Measurements from ENCODE around the gene SHROOM3. TPM values are rescaled to one million over a fixed set of nuclear protein-coding genes. Genes with fewer than 3 reads are reported as not detected.
A peak's percentile ranks its signal among the peaks of the same experiment; 100 is the strongest.

Gene SHROOM3
- total RNA-seq, 2 experiments from 2014 or later, result 0.04 TPM; not detected in 1

- ATAC-seq (no peak), DNase-seq (no peak)
- no peak overlapping the region for H3K27ac Mint-ChIP-seq
- intact Hi-C loops (cut with DNase I, micrococcal nuclease), result no loop called here
- peaks cover 10% of the 10 kb centered on the region for H3K27me3 Mint-ChIP-seq
- no peaks in the 10 kb centered on the region for H3K9me3 Mint-ChIP-seq (ENCODE audit: low read depth)
- ChIA-PET POLR2A (no interaction called here), CTCF (no interaction called here)
- no peak overlapping the region for H3K4me3 Mint-ChIP-seq
- H3K36me3 Mint-ChIP-seq (ENCODE audit: low read depth), result no peaks in the 10 kb centered on the region
- H3K4me1 Mint-ChIP-seq, result no peaks in the 10 kb centered on the region
Observed at GRCh38 chr4:76527666-76528065, 92.6 kb downstream of the SHROOM3 start.

DNA sequence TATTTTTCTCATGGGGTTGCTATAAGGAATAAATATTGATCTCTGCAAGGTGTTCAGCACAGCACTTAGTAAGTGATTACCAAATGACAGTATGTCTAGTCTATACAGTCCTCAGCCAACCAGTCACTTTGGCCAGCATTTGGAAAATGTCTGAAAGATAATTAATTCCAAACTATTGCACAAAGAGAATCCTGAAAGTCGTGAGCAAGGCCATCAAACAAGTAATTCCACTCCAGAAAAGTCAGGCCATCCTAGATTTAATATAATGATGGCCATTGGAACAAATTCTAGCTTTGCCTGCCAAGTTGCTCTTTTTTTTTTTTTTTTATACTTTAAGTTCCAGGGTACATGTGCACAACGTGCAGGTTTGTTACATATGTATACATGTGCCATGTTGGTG is 96.6 kb downstream of the SHROOM3 start:
- no peaks in the 10 kb centered on the region for H3K4me1 Mint-ChIP-seq
- DNase-seq (no peak), ATAC-seq (no peak)
- H3K9me3 Mint-ChIP-seq (ENCODE audit: low read depth), result no peaks in the 10 kb centered on the region
- ChIA-PET CTCF (no interaction called here), POLR2A (no interaction called here)
- H3K27me3 Mint-ChIP-seq, result peaks cover 12% of the 10 kb centered on the region
- H3K27ac Mint-ChIP-seq, result no peak overlapping the region
- intact Hi-C loops (cut with DNase I, micrococcal nuclease), result no loop called here
- no peaks in the 10 kb centered on the region for H3K36me3 Mint-ChIP-seq (ENCODE audit: low read depth)
- no peak overlapping the region for H3K4me3 Mint-ChIP-seq

GRCh38 chr4:76532805-76533204 is 97.8 kb downstream of the SHROOM3 start:
- no peak for ATAC-seq
- H3K4me1 Mint-ChIP-seq, result no peaks in the 10 kb centered on the region
- intact Hi-C loops (cut with DNase I, micrococcal nuclease), result no loop called here
- no peak for DNase-seq
- no peak overlapping the region for H3K4me3 Mint-ChIP-seq
- ChIA-PET POLR2A (no interaction called here), CTCF (no interaction called here)
- peaks cover 10% of the 10 kb centered on the region for H3K27me3 Mint-ChIP-seq
- no peaks in the 10 kb centered on the region for H3K9me3 Mint-ChIP-seq (ENCODE audit: low read depth)
- H3K27ac Mint-ChIP-seq, result no peak overlapping the region
- no peaks in the 10 kb centered on the region for H3K36me3 Mint-ChIP-seq (ENCODE audit: low read depth)

GRCh38 chr4:76533314-76533713 is 98.3 kb downstream of the SHROOM3 start:
- no peaks in the 10 kb centered on the region for H3K36me3 Mint-ChIP-seq (ENCODE audit: low read depth)
- no peak overlapping the region for H3K27ac Mint-ChIP-seq
- H3K27me3 Mint-ChIP-seq, result peaks cover 10% of the 10 kb centered on the region
- ATAC-seq (no peak), DNase-seq (no peak)
- intact Hi-C loops (cut with DNase I, micrococcal nuclease), result no loop called here
- ChIA-PET CTCF (no interaction called here), POLR2A (no interaction called here)
- H3K9me3 Mint-ChIP-seq (ENCODE audit: low read depth), result no peaks in the 10 kb centered on the region
- H3K4me3 Mint-ChIP-seq, result no peak overlapping the region
- no peaks in the 10 kb centered on the region for H3K4me1 Mint-ChIP-seq

- no peaks in the 10 kb centered on the region for H3K36me3 Mint-ChIP-seq (ENCODE audit: low read depth)
- no peaks in the 10 kb centered on the region for H3K9me3 Mint-ChIP-seq (ENCODE audit: low read depth)
- ATAC-seq (no peak), DNase-seq (no peak)
- ChIA-PET POLR2A (no interaction called here), CTCF (interaction anchor here (0.6 kb wide), 1 partner anchor 136 kb away, joined by 3 read pairs; no protein-coding TSS in a partner anchor)
- H3K27me3 Mint-ChIP-seq, result peaks cover 4% of the 10 kb centered on the region
- intact Hi-C loops (cut with DNase I, micrococcal nuclease), result no loop called here
- no peak overlapping the region for H3K27ac Mint-ChIP-seq
- H3K4me1 Mint-ChIP-seq, result no peaks in the 10 kb centered on the region
- H3K4me3 Mint-ChIP-seq, result no peak overlapping the region
Observed at GRCh38 chr4:76535603-76536372, 100.8 kb downstream of the SHROOM3 start.

GRCh38 chr4:76536373-76536689 is 101.3 kb downstream of the SHROOM3 start:
- Mint-ChIP-seq H3K9me3 (ENCODE audit: low read depth) (no peaks in the 10 kb centered on the region), H3K27ac (no peak overlapping the region), H3K27me3 (peaks cover 4% of the 10 kb centered on the region), H3K4me3 (no peak overlapping the region), H3K36me3 (ENCODE audit: low read depth) (no peaks in the 10 kb centered on the region), H3K4me1 (no peaks in the 10 kb centered on the region)
- ATAC-seq, result no peak
- POLR2A ChIA-PET, result no interaction called here
- no peak for DNase-seq
- CTCF ChIA-PET, result interaction anchor here (0.6 kb wide), 1 partner anchor 137 kb away, joined by 3 read pairs; no protein-coding TSS in a partner anchor
- intact Hi-C loops (cut with DNase I, micrococcal nuclease), result no loop called here

DNA sequence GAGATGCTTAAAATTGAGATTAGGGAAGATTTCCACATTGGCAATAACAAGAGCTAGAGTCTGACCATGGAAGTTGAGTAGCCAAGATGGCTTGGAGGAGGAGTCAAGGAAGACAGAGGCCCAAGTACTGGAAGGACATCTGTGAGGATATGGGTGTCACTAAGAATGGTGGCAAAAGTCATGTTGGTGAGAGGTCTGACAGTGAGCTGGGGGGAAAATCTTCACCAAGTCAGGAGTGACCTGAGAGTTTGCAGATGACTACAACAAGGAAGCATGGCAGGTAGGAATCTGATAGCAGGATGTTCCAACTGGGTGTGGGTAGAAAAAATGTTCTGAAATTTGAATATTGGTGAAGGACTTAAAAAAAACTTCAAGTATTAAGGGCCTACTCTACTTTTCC is 103.3 kb downstream of the SHROOM3 start:
- Mint-ChIP-seq H3K27me3 (peaks cover 4% of the 10 kb centered on the region), H3K9me3 (ENCODE audit: low read depth) (peaks cover 1% of the 10 kb centered on the region), H3K4me3 (no peak overlapping the region), H3K36me3 (ENCODE audit: low read depth) (no peaks in the 10 kb centered on the region), H3K27ac (no peak overlapping the region), H3K4me1 (no peaks in the 10 kb centered on the region)
- no peak for DNase-seq
- CTCF ChIA-PET, result interaction anchor here (0.6 kb wide), 2 partner anchors 114 to 827 kb away, joined by 3 to 4 read pairs; no protein-coding TSS in a partner anchor
- no peak for ATAC-seq
- intact Hi-C loops (cut with DNase I, micrococcal nuclease), result no loop called here
- POLR2A ChIA-PET, result no interaction called here

DNA sequence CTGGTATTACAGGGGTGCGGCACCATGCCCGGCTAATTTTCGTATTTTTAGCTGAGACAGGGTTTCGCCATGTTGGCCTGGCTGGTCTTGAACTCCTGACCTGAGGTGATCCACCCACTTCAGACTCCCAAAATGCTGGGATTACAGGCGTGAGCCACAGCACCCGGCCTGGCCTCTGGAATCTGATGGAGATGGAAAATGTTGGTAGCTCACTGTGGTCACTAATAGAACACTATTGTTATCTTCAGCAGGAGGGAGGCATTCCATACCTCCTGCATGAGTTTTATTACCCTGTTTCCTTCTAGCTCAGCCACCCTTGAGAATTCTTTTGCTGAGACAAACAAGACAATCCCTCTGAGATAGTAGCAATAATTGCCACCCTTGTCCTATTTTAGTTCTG is 105.0 kb downstream of the SHROOM3 start:
- CTCF ChIA-PET, result no interaction called here
- intact Hi-C loops (cut with DNase I, micrococcal nuclease), result no loop called here

GRCh38 chr4:76540486-76540885 is 105.5 kb downstream of the SHROOM3 start:
- no peak for ATAC-seq
- peaks cover 1% of the 10 kb centered on the region for H3K9me3 Mint-ChIP-seq (ENCODE audit: low read depth)
- no peaks in the 10 kb centered on the region for H3K36me3 Mint-ChIP-seq (ENCODE audit: low read depth)
- ChIA-PET CTCF (no interaction called here), POLR2A (no interaction called here)
- intact Hi-C loops (cut with DNase I, micrococcal nuclease), result no loop called here
- peaks cover 4% of the 10 kb centered on the region for H3K27me3 Mint-ChIP-seq
- no peak overlapping the region for H3K27ac Mint-ChIP-seq
- peaks cover 9% of the 10 kb centered on the region for H3K4me1 Mint-ChIP-seq
- DNase-seq, result no peak
- H3K4me3 Mint-ChIP-seq, result no peak overlapping the region

More for the DNA sequence above, 105.0 kb downstream of the SHROOM3 start:
- H3K27ac Mint-ChIP-seq, result no peak overlapping the region
- H3K36me3 Mint-ChIP-seq (ENCODE audit: low read depth), result no peaks in the 10 kb centered on the region
- ATAC-seq (no peak), DNase-seq (no peak)
- H3K4me3 Mint-ChIP-seq, result no peak overlapping the region
- peaks cover 1% of the 10 kb centered on the region for H3K9me3 Mint-ChIP-seq (ENCODE audit: low read depth)
- POLR2A ChIA-PET, result no interaction called here
- H3K4me1 Mint-ChIP-seq, result peaks cover 4% of the 10 kb centered on the region
- H3K27me3 Mint-ChIP-seq, result peaks cover 4% of the 10 kb centered on the region

DNA sequence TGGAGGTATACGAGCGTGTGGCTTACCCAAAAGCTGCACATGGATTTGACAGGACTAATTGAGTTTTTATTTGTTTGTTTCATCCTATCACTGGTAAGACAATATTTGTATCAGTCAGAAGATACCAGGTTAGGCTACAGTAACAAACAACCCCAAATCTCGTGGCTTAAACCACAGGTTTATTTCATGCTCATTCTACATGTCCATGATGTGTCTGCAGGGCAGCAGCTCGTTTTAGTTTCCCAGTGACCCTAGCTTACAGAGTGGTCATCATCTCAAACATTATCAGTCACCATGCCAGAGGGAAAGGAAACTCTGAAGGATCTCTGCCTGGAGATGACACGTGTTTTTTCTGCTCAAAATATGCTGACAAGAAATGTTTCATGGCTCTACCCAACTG is 108.3 kb downstream of the SHROOM3 start:
- H3K27me3 Mint-ChIP-seq, result peaks cover 3% of the 10 kb centered on the region
- peaks cover 12% of the 10 kb centered on the region for H3K4me1 Mint-ChIP-seq
- no peak overlapping the region for H3K27ac Mint-ChIP-seq
- intact Hi-C loops (cut with DNase I, micrococcal nuclease), result no loop called here
- ChIA-PET POLR2A (no interaction called here), CTCF (no interaction called here)
- no peak for ATAC-seq
- DNase-seq, result no peak
- H3K4me3 Mint-ChIP-seq, result no peak overlapping the region
- no peaks in the 10 kb centered on the region for H3K36me3 Mint-ChIP-seq (ENCODE audit: low read depth)
- H3K9me3 Mint-ChIP-seq (ENCODE audit: low read depth), result peaks cover 1% of the 10 kb centered on the region

DNA sequence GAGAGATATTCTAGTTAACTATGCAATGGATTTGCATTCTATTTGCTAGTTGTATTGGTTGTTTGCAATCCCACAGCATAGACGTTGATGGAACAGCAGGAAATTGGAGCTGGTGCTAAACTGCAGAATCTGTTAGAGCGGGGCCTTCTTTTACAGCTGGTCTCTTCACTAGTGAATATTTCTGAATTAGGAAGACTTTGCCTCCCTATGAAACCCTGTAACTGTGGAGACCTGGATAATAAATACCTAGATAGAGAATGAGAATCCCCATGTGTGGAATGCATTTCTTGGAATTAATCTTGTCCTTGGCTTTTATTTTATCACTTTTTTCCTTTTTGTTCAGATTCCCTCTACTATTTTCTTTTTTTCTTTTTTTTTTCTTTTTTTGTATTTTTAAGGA is 109.7 kb downstream of the SHROOM3 start:
- Mint-ChIP-seq H3K36me3 (ENCODE audit: low read depth) (no peaks in the 10 kb centered on the region), H3K4me3 (no peak overlapping the region), H3K27ac (no peak overlapping the region), H3K27me3 (peaks cover 3% of the 10 kb centered on the region), H3K4me1 (peaks cover 12% of the 10 kb centered on the region), H3K9me3 (ENCODE audit: low read depth) (peaks cover 1% of the 10 kb centered on the region)
- DNase-seq (no peak), ATAC-seq (no peak)
- ChIA-PET POLR2A (no interaction called here), CTCF (no interaction called here)
- intact Hi-C loops (cut with DNase I, micrococcal nuclease), result no loop called here

GRCh38 chr4:76545226-76545884 is 110.3 kb downstream of the SHROOM3 start:
- intact Hi-C loops (cut with DNase I, micrococcal nuclease), result no loop called here
- ATAC-seq (peak; percentile 65), DNase-seq (no peak)
- Mint-ChIP-seq H3K27ac (no peak overlapping the region), H3K27me3 (peaks cover 3% of the 10 kb centered on the region), H3K4me3 (no peak overlapping the region), H3K4me1 (peaks cover 12% of the 10 kb centered on the region), H3K36me3 (ENCODE audit: low read depth) (no peaks in the 10 kb centered on the region), H3K9me3 (ENCODE audit: low read depth) (peaks cover 1% of the 10 kb centered on the region)
- POLR2A ChIA-PET, result no interaction called here
- CTCF ChIA-PET, result no interaction called here
